ENCODE results near the gene POMT1.

POMT1 gene

DNA sequence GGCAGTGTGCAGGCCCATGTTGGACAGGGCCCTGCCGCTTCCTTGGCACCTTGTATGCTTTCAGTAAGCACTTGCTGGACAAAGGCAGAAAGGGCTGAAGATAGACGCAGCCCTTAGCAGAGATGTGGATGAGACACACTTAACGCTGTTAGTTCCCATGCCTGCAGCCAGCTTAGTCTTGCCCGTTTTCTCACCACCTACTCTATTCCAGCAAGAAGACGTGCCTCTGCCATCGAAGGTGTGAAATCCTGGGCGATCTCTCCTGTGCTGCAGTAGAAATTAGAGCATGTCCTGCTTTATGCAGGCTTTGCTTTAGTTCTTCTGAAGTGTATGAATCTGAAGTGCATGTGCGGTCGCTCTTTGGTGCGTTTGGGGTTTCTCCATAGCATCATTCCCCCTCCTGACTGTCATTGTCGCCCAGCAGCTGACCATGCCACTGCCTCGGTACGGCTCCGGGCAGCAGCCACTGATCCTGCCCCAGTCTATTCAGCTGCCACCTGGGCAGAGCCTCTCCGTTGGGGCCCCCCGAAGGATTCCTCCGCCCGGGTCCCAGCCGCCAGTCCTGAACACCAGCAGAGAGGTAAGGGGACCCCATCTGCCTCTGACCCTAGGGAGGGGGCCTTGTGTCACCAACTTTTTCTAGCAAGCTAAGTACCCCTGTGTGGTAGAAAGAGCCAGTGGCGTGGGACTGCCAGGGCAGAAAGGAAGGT lies 11.6 kb upstream of the POMT1 start:
- Histone ChIP-seq H3K27ac (no peak overlapping the region), H3K4me2 (ENCODE audit: low read length) (no peak overlapping the region), H3K27me3 (ENCODE audit: control insufficient read depth, insufficient read depth, low read length) (no peaks in the 10 kb centered on the region), H3K36me3 (ENCODE audit: control insufficient read depth, insufficient read depth, low read length) (no peaks in the 10 kb centered on the region), H3K79me2 (no peaks in the 10 kb centered on the region), H2AFZ (no peak overlapping the region), H3K4me3 (ENCODE audit: low read depth, low read length) (no peak overlapping the region), H3K9ac (no peak overlapping the region), H3K4me1 (no peaks in the 10 kb centered on the region), H3K9me3 (ENCODE audit: control insufficient read depth, low read length) (no peaks in the 10 kb centered on the region)
- TF ChIP-seq, protein P1, sequence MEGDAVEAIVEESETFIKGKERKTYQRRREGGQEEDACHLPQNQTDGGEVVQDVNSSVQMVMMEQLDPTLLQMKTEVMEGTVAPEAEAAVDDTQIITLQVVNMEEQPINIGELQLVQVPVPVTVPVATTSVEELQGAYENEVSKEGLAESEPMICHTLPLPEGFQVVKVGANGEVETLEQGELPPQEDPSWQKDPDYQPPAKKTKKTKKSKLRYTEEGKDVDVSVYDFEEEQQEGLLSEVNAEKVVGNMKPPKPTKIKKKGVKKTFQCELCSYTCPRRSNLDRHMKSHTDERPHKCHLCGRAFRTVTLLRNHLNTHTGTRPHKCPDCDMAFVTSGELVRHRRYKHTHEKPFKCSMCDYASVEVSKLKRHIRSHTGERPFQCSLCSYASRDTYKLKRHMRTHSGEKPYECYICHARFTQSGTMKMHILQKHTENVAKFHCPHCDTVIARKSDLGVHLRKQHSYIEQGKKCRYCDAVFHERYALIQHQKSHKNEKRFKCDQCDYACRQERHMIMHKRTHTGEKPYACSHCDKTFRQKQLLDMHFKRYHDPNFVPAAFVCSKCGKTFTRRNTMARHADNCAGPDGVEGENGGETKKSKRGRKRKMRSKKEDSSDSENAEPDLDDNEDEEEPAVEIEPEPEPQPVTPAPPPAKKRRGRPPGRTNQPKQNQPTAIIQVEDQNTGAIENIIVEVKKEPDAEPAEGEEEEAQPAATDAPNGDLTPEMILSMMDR (IDR thresholded peaks at IDR 0.05), result no peak

DNA sequence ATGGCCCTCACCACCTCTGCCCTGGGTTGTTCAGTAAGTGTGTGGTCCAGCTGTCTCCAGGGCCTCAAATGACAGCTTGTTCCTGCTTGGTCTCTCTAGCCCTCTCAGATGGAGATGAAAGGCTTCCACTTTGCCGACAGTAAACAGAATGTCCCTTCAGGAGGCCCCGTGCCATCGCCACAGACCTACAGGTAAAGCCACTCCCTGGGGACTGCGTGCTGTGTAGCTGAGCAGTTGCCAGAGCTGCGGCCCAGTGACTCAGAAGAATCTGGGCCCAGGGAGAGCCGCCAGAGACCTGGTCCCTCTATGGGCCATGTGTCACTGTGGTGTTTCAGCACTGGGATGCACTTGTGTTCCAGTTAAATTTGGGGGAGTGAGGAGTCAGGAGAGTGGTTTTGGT lies 10.6 kb upstream of the POMT1 start:
- Histone ChIP-seq H3K4me1 (no peaks in the 10 kb centered on the region), H3K27ac (no peak overlapping the region), H3K9me3 (ENCODE audit: control insufficient read depth, low read length) (no peaks in the 10 kb centered on the region), H3K4me2 (ENCODE audit: low read length) (no peak overlapping the region), H3K27me3 (ENCODE audit: control insufficient read depth, insufficient read depth, low read length) (no peaks in the 10 kb centered on the region), H3K4me3 (ENCODE audit: low read depth, low read length) (no peak overlapping the region), H3K9ac (no peak overlapping the region), H3K36me3 (ENCODE audit: control insufficient read depth, insufficient read depth, low read length) (no peaks in the 10 kb centered on the region), H3K79me2 (no peaks in the 10 kb centered on the region), H2AFZ (no peak overlapping the region)
- TF ChIP-seq, protein P1 (IDR thresholded peaks at IDR 0.05), result no peak

DNA sequence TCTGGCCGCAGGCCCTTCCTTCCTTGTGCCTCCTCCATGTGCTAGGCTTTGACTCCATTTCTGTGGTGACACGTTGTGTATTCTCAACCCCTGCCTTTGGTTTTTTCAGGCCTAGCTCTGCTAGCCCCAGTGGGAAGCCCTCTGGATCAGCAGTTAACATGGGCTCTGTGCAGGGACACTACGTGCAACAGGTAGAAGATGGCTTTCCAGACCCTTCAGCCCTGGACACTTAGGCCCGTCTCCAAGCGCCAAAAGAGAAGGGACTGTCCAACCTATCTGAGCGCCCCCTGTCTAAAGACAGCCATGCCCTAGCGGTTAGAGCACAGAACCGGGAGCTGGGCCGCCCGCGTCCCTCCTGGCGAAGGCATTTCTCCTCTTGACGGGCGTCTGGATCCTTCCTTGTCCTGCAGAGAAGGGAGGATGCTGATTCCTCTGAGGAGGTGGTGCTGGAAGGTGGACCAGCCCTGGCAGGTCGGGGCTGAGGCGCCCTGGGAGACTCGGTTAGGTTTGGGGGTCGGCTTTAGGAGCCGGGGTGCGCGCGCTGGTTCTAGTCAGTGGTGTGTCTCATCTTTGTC lies 8.3 kb upstream of the POMT1 start:
- no peak overlapping the region for H3K4me2 ChIP-seq (ENCODE audit: low read length)
- no peaks in the 10 kb centered on the region for H3K79me2 ChIP-seq
- H3K27me3 ChIP-seq (ENCODE audit: control insufficient read depth, insufficient read depth, low read length), result no peaks in the 10 kb centered on the region
- no peaks in the 10 kb centered on the region for H3K4me1 ChIP-seq
- H3K9ac ChIP-seq, result no peak overlapping the region
- H2AFZ ChIP-seq, result no peak overlapping the region
- no peaks in the 10 kb centered on the region for H3K36me3 ChIP-seq (ENCODE audit: control insufficient read depth, insufficient read depth, low read length)
- H3K27ac ChIP-seq, result no peak overlapping the region
- H3K9me3 ChIP-seq (ENCODE audit: control insufficient read depth, low read length), result no peaks in the 10 kb centered on the region
- TF ChIP-seq, protein P1 (IDR thresholded peaks at IDR 0.05), result no peak
- H3K4me3 ChIP-seq (ENCODE audit: low read depth, low read length), result no peak overlapping the region

DNA sequence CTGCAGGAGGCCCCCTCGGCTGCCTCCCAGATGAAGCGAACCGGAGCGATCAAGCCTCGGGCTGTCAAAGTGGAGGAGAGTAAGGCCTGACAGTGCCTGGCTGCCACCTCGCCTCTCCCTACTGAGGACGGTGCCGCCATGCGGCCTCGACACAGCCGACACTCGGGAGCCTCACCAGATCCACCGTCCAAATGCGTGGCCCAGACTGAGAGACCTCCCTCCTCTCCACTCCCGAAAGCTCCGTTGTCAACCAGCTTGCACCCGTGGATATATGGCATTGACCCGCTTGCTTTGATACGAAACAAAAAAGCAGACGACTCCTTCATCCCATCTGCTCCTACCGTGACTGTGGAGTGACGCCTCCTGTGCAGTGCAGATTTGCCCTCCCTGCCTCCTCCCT lies 6.9 kb upstream of the POMT1 start:
- no peak overlapping the region for H3K27ac ChIP-seq
- TF ChIP-seq, protein P1 (IDR thresholded peaks at IDR 0.05), result no peak
- no peaks in the 10 kb centered on the region for H3K36me3 ChIP-seq (ENCODE audit: control insufficient read depth, insufficient read depth, low read length)
- no peaks in the 10 kb centered on the region for H3K79me2 ChIP-seq
- H3K9me3 ChIP-seq (ENCODE audit: control insufficient read depth, low read length), result no peaks in the 10 kb centered on the region
- H2AFZ ChIP-seq, result no peak overlapping the region
- H3K9ac ChIP-seq, result no peak overlapping the region
- no peak overlapping the region for H3K4me3 ChIP-seq (ENCODE audit: low read depth, low read length)
- H3K27me3 ChIP-seq (ENCODE audit: control insufficient read depth, insufficient read depth, low read length), result no peaks in the 10 kb centered on the region
- H3K4me2 ChIP-seq (ENCODE audit: low read length), result no peak overlapping the region
- H3K4me1 ChIP-seq, result no peaks in the 10 kb centered on the region

Measured in parathyroid adenoma (tissue), 2 donors.